HG03103 (cell line): ENCODE results near the gene EML2.

ENCODE experiments used
- ATAC-seq: cut with Tn5 transposase; IDR thresholded peaks from one replicate; pipeline ENCODE4 v1.9.1; 2021; ENCODE audit warnings: low read depth; ENCODE audit not compliant: unreplicated experiment

Gene EML2

GRCh38 chr19:45591004-45591637 is 48.1 kb downstream of the EML2 start:
- no peak for ATAC-seq

GRCh38 chr19:45590300-45591003 is 48.7 kb downstream of the EML2 start:
- ATAC-seq, result no peak

GRCh38 chr19:45589768-45590167 is 49.4 kb downstream of the EML2 start:
- ATAC-seq, result no peak

- ATAC-seq, result no peak
These were observed 51.3 kb downstream of the EML2 start for GRCh38 chr19:45587873-45588272.

- no peak for ATAC-seq
These were observed 54.0 kb downstream of the EML2 start for GRCh38 chr19:45585158-45585577.

- ATAC-seq, result peak; percentile 74
These were observed 54.7 kb downstream of the EML2 start, which contains the start of gene OPA3 for GRCh38 chr19:45584332-45585157. TSS of gene OPA3 (minus strand) at chr19:45584802. CDS start at chr19:45584764, 38 bp downstream.

GRCh38 chr19:45581576-45581975 is 57.6 kb downstream of the EML2 start:
- ATAC-seq, result no peak

GRCh38 chr19:45578861-45579260 is 60.3 kb downstream of the EML2 start:
- ATAC-seq, result no peak

GRCh38 chr19:45577111-45577905 is 61.9 kb downstream of the EML2 start:
- ATAC-seq, result no peak

- no peak for ATAC-seq
These were observed 62.5 kb downstream of the EML2 start for GRCh38 chr19:45576682-45577081.

GRCh38 chr19:45575216-45575615 is 64.0 kb downstream of the EML2 start:
- no peak for ATAC-seq

GRCh38 chr19:45574526-45574925 is 64.7 kb downstream of the EML2 start:
- no peak for ATAC-seq

GRCh38 chr19:45571457-45572220 is 67.6 kb downstream of the EML2 start:
- ATAC-seq, result no peak

GRCh38 chr19:45569619-45570421 is 69.4 kb downstream of the EML2 start:
- ATAC-seq, result no peak

- no peak for ATAC-seq
These were observed 70.5 kb downstream of the EML2 start for GRCh38 chr19:45568732-45569131.

- ATAC-seq, result no peak
These were observed 71.6 kb downstream of the EML2 start for GRCh38 chr19:45567609-45568008.

GRCh38 chr19:45564131-45564780 is 74.9 kb downstream of the EML2 start:
- ATAC-seq, result no peak

GRCh38 chr19:45560686-45561085 is 78.5 kb downstream of the EML2 start:
- ATAC-seq, result no peak
